Panc1 (cell line): Measurements from ENCODE around the gene ERMARD. TPM values are rescaled to one million over a fixed set of nuclear protein-coding genes. Genes with fewer than 3 reads are reported as not detected.

Source experiments
- total RNA-seq: library from RNA; stranded (reverse); gene quantifications from one replicate; pipeline ENCODE4 v1.2.1, GENCODE V29; 2021; ENCODE audit not compliant: unreplicated experiment

The ERMARD gene
- total RNA-seq, 1 experiment from 2014 or later: 38.5 TPM

Other genes starting within 250 kb of the ERMARD start
- 56.3 TPM for gene WDR27, start 49.6 kb upstream of the ERMARD start, total RNA-seq
- 31.5 TPM for gene C6orf120, start 49.5 kb upstream of the ERMARD start, total RNA-seq
- 71.7 TPM for gene PHF10, start 27.1 kb upstream of the ERMARD start, total RNA-seq
- 2.1 TPM for gene DYNLT2, start 50 bp upstream of the ERMARD start, total RNA-seq